Daoy (cell line): ENCODE results near the gene HCRTR1. TPM values are rescaled to one million over a fixed set of nuclear protein-coding genes. Genes with fewer than 3 reads are reported as not detected.

Experiments
- DNase-seq: peaks from one replicate; pipeline ENCODE4 v3.0.0-alpha.2; 2015; ENCODE audit warnings: low read depth
- total RNA-seq: library from RNA; depleted of rRNA; stranded (reverse); fragments of >200 nt; shearing (Covaris generic); gene quantifications from 2 replicates; pipeline ENCODE4 v1.2.3, GENCODE V29; 2014

HCRTR1 gene
- total RNA-seq, 1 experiment from 2014 or later = not detected

DNA sequence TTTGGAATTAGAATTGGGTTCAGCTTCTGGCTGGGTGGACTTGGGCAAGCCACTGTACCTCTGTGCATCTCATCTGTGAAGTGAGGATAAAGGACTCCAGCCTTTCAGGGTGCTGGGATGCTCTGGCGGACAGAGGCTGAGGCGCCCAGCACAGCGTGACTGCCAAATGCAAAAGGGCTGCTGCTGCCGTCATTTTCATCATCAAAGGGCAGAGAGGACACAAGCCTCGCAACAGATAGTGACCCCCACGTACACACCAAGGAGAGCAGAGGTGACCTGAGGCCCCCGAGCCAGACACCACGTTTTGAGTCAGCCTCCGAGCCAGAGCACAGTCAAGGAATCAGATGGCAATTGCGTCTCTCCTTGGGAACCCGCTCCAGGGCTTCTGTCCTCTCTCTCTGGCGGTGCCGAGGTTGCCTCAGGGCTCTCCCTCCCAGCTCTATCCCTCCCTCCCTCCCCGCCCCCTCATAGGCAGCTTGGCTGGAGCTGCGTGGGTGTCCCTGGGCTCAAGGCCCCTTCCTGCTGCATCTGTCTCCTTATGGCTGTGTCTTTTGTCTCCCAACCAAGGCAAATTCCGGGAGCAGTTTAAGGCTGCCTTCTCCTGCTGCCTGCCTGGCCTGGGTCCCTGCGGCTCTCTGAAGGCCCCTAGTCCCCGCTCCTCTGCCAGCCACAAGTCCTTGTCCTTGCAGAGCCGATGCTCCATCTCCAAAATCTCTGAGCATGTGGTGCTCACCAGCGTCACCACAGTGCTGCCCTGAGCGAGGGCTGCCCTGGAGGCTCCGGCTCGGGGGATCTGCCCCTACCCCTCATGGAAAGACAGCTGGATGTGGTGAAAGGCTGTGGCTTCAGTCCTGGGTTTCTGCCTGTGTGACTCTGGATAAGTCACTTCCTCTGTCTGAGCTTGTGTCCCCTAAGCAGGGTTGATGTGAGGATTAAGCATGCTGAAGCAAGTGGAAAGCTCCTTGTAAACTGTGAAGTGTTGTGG, 9.0 kb downstream of the HCRTR1 start:
- DNase-seq = peak; percentile 34

DNA sequence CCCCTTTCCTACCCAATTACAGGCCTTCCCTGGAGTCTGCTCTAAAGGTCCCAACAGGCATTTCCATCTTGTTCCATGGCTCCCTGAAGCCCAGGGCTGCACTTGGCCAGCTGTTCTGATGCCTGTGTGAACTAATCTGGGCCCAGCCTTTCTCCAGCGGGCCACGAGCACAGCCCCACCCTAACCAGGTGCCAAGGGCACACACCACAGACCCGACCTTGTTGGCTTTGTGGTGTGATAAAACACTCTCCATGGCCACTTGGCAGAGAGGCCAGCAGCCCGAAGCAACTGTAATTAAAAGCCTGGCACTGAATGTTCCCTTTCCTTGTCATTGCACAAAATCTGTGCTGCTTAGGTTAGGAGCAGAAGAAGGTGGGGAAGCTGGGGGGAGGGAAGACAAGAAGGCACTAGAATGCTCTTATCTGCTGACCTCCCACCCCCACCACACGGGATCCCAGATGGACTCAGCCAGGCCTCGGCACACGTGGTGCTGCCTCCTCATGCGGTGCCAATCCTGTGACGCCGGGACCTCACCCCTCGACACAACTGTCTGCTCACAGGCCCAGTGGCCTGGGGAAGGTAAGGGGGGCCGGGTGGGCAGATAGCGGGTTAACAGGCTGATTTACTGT, 9.9 kb downstream of the HCRTR1 start:
- no peak for DNase-seq

DNA sequence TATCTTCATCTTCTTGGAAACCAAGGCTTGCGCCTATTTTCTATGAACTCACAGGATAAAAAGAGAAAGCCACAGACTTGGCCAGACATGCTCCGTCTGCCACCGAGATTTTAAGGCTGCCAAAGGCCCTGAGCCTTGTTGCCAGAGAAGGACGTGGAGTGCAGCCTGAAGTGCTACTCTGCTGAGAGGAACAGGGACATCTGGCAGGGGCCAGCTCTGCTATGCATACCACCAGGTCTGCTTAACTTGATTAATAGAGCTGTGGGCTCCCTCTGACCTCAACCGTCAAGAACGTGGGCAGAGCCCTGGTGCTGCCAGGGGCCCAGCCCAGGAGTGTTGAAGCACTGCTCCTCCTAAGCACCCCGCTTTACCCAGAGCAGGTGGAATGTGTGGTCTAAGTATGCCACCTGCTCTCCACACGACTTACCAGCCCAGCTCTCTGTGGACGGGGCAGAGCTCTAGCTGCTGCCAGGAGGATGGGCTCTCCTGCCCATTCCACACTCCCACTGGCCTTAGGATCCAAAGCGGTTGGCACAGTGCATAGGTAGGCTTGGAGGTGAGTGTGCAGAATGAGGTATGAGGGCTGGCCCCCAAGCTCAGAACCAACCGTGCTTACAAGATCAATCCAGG, 10.6 kb downstream of the HCRTR1 start:
- no peak for DNase-seq

DNA sequence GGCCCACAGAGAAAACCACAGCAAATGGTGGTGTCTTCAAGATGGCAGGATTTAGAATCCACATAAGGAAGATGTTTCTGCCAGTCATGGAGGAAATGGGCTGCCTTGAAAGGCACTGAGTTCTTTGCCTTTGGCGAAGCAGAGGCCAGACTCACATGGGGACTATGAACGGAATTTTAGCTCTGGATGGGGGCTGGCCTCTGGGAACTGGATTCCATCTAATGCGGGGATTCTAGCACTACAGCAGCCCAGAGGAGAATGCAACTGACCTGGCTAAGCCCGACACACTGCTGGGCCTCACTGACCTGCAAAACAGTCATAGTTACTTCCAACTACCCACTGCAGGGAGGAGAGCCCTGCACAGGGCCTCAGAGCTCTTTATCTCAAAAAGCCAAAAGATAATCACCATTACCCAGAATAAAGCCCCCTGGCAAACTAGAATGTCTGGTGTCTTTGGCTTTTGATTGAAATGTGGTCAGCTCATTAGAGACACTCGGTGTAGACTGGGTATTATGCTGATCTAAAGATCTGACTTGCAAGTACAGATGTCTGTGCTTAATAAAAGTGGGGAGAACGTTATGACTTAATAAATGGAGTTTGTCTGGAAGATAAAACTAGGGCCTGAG, 11.6 kb downstream of the HCRTR1 start:
- no peak for DNase-seq

DNA sequence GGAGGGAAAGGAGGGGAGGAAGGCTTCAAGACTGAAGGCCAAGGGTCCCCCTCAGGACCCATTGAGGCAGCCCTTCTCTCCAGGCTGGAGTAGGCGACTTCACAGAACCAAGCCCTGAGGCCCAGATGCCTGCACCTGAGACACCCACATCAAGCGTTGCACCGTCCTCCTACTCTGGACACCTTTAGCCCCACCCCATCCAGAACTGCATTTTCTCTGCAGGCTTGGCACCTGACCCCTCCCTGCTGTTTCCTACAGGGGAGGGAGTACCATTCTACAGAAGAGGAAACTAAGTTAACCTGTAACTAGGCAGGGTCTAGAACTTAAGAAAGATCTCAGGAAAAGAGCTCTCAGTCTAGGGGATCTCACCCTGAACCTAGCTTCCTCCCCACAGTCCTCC, 15.2 kb downstream of the HCRTR1 start:
- DNase-seq = no peak

DNA sequence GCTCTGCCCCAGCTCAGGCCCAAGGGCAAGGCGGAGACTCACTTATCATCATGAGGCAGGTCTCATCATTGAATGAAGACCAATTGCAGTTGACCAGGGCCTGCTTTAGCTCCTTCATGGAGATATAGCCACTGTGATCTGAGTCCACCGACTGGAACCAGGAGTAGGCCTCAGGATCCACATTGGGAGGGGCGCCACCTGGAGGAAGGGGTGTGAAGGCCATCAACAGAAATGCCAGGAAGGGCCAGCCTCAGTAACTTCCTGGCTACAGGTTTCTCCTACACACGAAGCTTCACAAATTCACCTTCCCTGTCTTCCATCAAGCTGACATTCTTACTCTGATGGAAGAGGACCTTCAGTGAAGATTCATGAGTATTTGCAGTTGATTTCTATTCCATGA, 15.6 kb downstream of the HCRTR1 start:
- peak; percentile 35 for DNase-seq

DNA sequence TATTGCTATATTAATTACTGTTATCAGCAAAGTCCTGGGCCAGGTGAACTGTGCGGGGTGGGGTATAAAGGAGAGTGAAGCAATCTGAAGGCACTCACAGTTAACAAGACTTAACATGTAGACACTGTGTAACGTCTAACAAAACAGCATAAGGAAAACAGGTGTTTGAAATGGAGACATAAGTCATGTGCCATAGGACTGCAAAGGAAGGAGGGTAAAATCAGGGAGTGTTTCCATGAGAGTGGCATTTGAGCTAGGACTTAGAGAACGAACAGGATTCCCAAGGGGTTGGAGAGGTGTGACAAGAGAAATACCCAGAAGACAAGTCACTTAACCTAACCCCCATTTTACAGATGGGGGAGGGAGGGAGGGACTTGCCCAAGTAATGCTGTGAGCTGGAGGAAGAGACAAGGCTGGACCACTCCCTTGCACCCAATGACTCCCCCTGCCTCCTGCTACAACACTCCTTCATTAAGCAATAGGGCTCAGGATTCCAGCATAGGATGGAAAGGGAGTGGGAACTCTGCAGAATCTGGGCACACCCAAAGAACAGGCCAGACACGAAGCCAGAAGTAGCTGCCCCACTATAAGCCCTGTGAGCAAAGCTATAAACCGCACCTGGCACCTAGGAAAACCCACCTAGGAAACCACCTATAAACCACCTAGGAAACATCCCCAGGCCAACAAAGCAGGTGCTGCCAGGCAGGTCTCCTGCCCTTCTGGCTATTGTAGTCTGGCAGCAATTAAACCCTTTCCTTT, 20.6 kb downstream of the HCRTR1 start:
- DNase-seq = no peak

DNA sequence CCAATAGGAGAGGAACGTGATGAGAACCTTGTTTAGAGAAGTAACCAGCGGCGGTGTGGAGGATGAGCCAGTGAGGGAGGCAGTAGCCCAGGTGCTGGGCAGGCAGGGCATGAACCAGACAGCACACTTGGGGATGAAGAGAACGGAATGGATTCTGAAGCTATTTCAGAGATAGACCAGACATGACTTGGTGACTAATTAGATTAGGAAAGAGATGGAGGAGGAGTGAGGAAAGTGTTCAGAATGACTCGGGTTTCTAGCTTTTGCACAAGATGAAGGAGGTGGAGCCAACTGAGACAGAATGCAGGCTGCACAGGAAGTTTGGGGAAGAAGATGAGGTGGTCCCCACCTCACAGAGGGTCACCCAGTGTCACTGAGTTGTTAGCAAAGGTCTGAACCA, 22.1 kb downstream of the HCRTR1 start:
- no peak for DNase-seq

DNA sequence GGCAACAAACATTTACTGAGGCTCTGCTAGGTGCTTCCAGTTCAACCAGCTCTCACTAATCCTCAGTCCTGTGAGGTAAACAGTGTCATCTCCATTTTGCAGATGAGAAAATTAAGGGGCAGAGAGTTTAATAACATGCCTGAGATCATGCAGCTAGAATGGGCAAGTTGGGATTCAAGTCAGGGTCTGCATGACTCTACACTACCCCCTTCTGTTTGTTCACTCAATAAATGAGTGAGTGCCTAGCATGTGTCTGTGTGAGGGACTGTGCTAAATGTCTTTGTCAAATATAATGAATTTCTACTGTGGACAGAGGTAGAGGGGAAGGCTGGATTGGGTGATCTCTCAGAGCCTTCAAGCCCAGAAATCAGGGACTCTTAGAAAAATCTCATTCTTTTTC, 22.7 kb downstream of the HCRTR1 start:
- no peak for DNase-seq

DNA sequence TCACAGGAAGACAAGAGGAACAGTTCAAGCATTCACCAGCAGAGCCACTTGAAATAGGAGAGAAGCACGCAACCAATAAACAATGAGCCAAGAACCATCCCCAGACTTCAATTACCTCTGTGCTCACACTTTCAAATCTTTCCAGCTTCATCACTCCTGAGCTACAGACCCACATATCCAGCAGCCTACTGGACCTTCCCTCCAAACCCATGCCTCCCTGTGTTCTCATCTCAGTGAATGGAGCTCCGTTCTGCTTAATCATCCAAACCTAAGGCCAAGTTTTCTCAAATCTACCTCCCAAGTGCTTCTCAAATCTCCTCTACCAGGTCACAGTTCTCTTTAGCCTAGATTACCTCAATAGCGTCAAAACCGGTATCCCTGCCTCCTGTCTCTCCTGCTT, 23.5 kb downstream of the HCRTR1 start:
- DNase-seq = no peak

DNA sequence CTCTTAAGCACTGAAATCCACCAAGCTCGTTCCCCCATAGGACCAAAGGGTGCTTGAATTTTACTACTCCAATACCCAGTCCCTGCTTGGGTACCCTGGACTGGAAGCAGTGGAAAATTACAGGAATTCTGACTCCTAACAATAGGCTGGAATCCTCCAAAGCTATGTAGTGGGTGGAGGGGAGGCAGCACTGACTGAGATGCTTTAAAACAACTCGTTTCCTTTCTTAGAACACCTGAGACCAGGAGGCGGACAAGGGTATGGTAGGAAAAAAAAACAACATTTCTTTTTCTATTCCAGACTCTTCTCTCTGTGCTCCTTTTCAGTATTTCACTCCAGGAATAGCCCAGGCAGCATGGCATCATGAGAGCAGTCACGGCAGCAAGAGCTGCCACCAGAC, 24.9 kb downstream of the HCRTR1 start:
- DNase-seq = no peak

DNA sequence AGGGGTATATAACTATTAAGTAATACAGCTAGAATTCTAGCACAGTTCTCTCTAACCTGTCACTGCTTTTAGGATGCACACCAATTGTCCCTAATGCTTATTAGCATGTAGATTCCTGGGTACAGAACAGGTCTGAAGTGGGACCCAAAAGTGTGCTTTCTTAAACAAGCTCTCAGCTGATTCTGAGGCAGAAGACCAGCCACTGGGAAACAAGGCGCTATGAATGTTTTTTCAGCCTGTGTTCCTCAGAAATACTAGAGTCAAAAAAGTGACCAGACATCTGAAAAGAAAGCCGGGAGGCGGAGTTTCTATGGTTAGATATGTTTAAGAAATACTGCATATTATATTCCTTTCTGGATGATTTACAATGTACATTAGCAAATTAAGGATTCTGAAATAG, 25.4 kb downstream of the HCRTR1 start:
- DNase-seq = no peak

DNA sequence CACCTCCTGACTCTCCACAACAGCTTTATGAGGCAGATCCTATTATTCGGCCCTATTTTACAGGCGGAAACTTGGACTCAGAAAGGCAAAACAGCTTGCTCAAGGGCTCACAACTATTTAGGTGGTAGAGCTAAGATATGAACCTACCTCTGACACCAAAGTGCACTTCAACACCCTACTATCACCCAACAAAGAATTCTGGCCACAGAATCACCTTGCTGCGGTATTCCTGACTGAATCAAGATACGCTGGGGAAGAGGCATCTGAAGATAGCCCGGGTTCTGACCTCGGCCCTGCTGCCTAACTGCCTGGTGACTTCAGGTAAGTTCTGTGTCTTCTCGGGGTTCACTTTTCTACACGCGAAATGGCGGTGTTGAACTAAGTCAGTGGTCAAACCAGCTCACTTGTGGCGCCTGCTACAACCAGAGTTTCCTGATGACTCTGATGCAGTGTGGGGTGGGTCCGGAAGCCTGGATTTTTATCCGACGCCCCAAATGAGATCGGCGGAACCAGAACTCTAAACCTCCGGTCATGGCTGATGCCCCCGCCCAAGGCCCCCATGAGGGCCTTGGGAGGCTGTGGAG, 26.6 kb downstream of the HCRTR1 start:
- DNase-seq = no peak

DNA sequence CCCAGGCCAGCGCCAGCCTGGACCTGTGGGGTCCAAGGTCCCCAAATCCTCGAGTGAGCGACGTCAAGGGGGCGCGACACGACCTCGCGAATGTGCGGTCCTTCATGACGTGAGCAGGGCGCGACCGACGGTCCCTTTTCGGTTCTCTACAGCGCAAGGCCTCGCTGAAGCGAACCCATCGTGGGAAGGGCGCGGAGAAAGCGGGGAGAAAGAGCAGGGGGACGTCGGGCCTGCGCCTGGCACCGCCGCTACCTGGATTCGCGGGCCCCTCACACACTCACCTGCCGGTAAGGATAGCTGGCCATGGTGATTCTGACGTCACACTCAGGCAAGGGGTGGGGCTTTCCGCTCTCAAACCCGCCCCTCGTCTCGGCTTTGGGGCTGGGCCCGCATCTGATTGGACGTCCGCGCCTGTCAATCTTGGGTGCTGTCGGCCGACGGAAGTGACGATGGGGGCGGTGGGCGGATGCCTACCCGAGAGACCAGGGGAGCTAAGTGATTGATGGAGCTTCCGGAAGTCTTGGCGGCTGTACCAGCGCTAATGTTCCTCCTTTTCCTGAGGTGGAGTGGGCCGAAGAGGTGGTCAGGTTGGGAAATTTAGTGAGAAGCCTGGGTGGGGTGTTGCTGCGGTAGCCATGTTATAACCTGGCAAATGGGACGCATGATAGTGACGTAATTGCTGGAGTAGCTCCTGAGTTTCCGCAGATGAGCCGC, 27.2 kb downstream of the HCRTR1 start, which contains the start of gene PEF1:
Gene PEF1 (minus strand): TSS at position 317 of the 714 bp plus-strand sequence. CDS start 12 bp downstream, at position 305.
- peak; percentile 99 for DNase-seq

DNA sequence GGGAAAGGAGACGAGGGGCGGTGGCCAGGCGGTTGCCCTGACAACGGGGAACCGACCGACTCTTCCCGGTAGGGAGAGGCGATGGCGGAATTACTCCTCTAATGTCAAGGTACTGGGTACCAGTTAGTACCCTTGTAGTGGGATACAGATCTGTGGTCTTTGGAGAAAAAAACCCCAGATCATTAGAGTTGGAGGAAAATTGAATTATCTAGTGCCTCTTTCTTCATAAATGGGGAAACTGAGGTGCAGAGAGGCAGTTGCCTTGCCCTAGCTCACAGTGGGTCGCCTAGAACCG, 27.7 kb downstream of the HCRTR1 start:
- DNase-seq = no peak

DNA sequence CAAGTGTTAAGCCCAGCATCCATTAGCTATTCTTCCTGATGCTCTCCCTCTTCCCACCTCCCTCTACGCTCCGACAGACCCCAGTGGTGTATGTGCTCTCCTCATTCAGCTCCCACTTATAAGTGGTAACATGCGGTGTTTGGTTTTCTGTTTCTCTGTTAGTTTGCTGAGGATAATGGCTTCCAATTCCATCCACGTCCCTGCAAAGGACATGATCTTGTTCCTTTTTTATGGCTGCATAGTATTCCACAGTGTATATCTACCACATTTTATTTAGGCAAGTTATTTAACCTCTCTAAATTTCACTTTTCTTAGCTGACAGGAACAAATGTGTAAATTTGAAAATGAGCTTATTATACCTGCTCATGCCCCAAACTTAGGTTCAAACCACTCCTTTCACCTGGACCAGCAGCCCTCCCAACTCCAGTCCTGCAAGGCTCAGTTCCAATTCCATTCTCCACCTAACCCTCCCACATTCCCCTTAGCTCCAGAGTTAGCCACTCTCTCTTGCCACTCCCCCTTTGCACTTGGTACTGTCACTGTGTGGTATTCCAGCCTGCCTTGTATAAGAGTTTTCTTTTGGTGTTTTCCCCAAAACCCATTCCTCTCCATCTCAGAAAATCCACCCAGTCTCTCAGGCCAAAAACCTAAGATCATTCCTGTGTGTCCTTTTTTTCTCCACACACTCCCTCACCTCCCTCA, 28.9 kb downstream of the HCRTR1 start:
- no peak for DNase-seq

DNA sequence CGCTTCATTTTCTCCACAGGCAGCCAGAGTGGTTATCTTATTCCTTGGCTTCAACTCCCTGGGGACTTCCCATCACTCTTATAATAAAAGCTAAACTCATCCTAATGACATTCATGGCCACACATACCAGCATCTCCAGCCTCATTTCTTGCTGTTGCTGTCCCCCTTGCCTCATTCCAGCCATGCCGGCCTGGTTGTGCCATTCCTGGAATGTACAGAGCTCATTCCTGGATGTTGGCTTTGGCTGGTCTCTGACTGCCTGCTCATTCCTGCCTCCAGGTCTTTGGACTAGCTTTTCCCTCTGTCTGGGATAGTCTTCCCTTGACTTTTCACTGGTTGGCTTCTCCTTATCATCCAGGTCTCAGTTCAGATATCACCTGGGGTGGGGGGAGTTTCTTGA, 29.6 kb downstream of the HCRTR1 start:
- DNase-seq = no peak

DNA sequence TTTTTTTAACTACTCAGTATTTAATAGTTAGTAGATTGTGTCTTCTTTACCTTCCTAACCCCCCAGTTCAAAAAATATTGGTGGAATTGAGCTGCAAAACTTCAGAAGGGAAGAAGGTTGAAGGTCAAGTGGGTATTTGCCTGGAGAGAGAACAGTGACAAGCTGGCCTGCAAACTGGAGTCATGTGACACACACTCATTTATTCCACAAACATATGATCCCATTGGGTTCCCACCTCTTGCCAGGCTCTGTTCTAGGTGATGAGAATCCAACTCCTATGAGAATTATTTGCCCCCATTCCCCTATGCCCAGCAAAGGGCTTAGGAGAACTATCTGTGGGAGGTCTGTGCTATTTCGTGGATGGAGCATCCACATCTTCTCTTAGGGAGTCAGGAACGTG, 30.7 kb downstream of the HCRTR1 start:
- DNase-seq = no peak

DNA sequence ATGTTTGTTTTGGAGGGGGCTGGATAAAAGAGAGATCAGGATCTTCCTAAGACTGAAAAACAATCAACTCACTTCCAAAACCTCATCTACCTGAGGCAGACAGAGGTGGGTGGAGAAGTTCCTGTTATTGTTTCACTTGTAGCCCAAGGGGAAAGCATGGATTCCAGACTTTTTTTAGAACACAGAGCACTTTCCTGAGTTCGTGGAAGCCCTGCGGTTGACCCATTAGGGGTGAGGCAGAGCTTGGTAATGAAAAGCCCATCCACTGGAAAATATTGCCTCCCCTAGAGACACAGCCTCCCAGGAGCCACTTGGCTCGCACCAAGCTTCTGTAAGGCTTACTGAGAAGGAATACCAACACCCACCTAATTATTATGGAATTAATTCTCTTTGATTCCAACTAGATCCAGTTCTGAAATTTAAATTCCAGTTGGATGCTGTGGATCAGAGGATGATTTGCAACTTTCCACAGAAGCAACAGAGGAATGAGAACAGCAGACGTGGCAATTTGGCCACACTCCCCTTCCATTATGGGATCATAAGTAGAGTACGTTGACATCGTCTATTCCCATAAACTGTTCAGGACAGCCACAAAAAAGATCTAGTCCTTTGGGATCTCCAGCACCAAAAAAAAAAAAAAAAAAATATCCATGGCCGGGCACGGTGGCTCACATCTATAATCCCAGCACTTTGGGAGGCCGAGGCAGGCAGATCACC, 31.3 kb downstream of the HCRTR1 start:
- DNase-seq = no peak
